ENCODE data around the gene VPS26A. TPM values are rescaled to one million over a fixed set of nuclear protein-coding genes. Genes with fewer than 3 reads are reported as not detected.

VPS26A gene
- polyA plus RNA-seq, 3 donors = 10.1 to 58.3 (median 42.1) TPM

GRCh38 chr10:69220507-69220906, 96.5 kb downstream of the VPS26A start:
- H3K4me3 Mint-ChIP-seq = no peak overlapping the region
- Histone ChIP-seq H3K4me3 (replicated peaks in 1 of 3; ENCODE audit: low read depth in 2 of 3, low read length in 3 of 3) (no peak overlapping the region), H3K4me1 (ENCODE audit: control insufficient read depth in 1 of 2, insufficient read depth in 2 of 2, low read length in 2 of 2) (peaks cover under 1 to 4% of the 10 kb centered on the region in 2 donors), H3K9me3 (replicated peaks in 1 of 2; ENCODE audit: control insufficient read depth in 1 of 2, insufficient read depth in 1 of 2, low read length in 2 of 2) (no peaks in the 10 kb centered on the region), H3K27ac (ENCODE audit: low read depth in 1 of 2, low read length in 2 of 2) (no peak overlapping the region), H3K36me3 (replicated peaks in 1 of 2; ENCODE audit: control insufficient read depth in 1 of 2, insufficient read depth in 2 of 2, low read length in 2 of 2) (no peaks in the 10 kb centered on the region), H4K20me1 (ENCODE audit: insufficient read depth, low read length) (no peaks in the 10 kb centered on the region), H3K4me2 (replicated peaks; ENCODE audit: extremely low read depth, low read length, poor library complexity, severe bottlenecking) (no peak overlapping the region), H3K9ac (ENCODE audit: insufficient read depth, low read length, poor library complexity, severe bottlenecking) (no peak overlapping the region), H3K79me2 (ENCODE audit: insufficient read depth, low read length) (no peaks in the 10 kb centered on the region), H2AFZ (ENCODE audit: insufficient read depth, low read depth, low read length, poor library complexity, severe bottlenecking) (no peak overlapping the region), H3K27me3 (ENCODE audit: control insufficient read depth in 2 of 2, insufficient read depth in 2 of 2, low read length in 2 of 2) (no peaks in the 10 kb centered on the region)
- peaks cover 5 to 9% (median 6%) of the 10 kb centered on the region in 3 donors for H3K27me3 Mint-ChIP-seq (ENCODE audit: low read depth in 3 of 3)
- H3K27ac Mint-ChIP-seq = no peak overlapping the region
- H3K9me3 Mint-ChIP-seq = peaks cover 0 to 3% (median 0%) of the 10 kb centered on the region in 7 donors
- H3K4me1 Mint-ChIP-seq = peaks cover 12% of the 10 kb centered on the region
- H3K36me3 Mint-ChIP-seq = no peaks in the 10 kb centered on the region
- WGBS (ENCODE audit: insufficient coverage) = 100% methylated on average over 6 of the region's 9 CpGs
- intact Hi-C loops (cut with micrococcal nuclease) = no loop called here
- no peak for TF ChIP-seq CTCF (IDR thresholded peaks at IDR 0.05)
- no peak for DNase-seq

Small RNAs within 50 kb of the gene (small RNA-seq; reads per million reads assigned to genes)
- gene RF00017 (ENCODE audit: insufficient read length, low read depth) = not detected

Other genes with a start within 250 kb of the VPS26A start
- 10 to 100 TPM; 14.2 to 17.1 (median 17.0) TPM for gene DDX50, start 222.9 kb upstream of the VPS26A start, polyA plus RNA-seq
- 10 to 100 TPM in 2 of 3 donors, 1 to 10 TPM in 1; 9.8 to 39.3 (median 13.6) TPM for gene DDX21, start 168.0 kb upstream of the VPS26A start, polyA plus RNA-seq
- 1 to 10 TPM in 2 of 3 donors, under 1 TPM in 1; 0.52 to 4.0 (median 1.4) TPM for gene KIFBP, start 135.4 kb upstream of the VPS26A start, polyA plus RNA-seq
- 1,000 to 10,000 TPM; 1,724 to 3,407 (median 1,859) TPM for gene SRGN, start 36.1 kb upstream of the VPS26A start, polyA plus RNA-seq
- 10 to 100 TPM in 1 of 3 donors, 1 to 10 TPM in 2; 6.8 to 18.8 (median 7.3) TPM for gene SUPV3L1, start 56.1 kb downstream of the VPS26A start, polyA plus RNA-seq
- gene HKDC1, start 96.2 kb downstream of the VPS26A start, polyA plus RNA-seq = not detected
- gene HK1, start 154.3 kb downstream of the VPS26A start, polyA plus RNA-seq = 100 to 1,000 TPM in 2 of 3 donors, 10 to 100 TPM in 1; 57.9 to 146 (median 125) TPM